GM19023 (cell line): ENCODE results near the gene FEZF2.

Experiments
- ATAC-seq: cut with Tn5 transposase; IDR thresholded peaks from one replicate; pipeline ENCODE4 v1.9.1; 2021; ENCODE audit warnings: mild to moderate bottlenecking, moderate library complexity; ENCODE audit not compliant: unreplicated experiment

Gene FEZF2

GRCh38 chr3:62373215-62373614, at the start of gene FEZF2:
Gene FEZF2, minus strand, starts transcription at chr3:62373550. Its CDS starts 682 bp downstream, at chr3:62372868.
- ATAC-seq: no peak

- no peak for ATAC-seq
These were observed 47.9 kb upstream of the FEZF2 start for GRCh38 chr3:62421207-62421606.

- ATAC-seq: no peak
These were observed 42.8 kb upstream of the FEZF2 start for GRCh38 chr3:62416144-62416543.

- no peak for ATAC-seq
These were observed 42.0 kb upstream of the FEZF2 start for GRCh38 chr3:62415312-62415801.

GRCh38 chr3:62414786-62415185, 41.4 kb upstream of the FEZF2 start:
- ATAC-seq: no peak

GRCh38 chr3:62413687-62414086, 40.3 kb upstream of the FEZF2 start:
- ATAC-seq: no peak

- no peak for ATAC-seq
These were observed 33.6 kb upstream of the FEZF2 start for GRCh38 chr3:62406945-62407344.

- no peak for ATAC-seq
These were observed 32.2 kb upstream of the FEZF2 start for GRCh38 chr3:62405566-62405965.

GRCh38 chr3:62405135-62405534, 31.8 kb upstream of the FEZF2 start:
- no peak for ATAC-seq

- ATAC-seq: no peak
These were observed 31.0 kb upstream of the FEZF2 start for GRCh38 chr3:62404321-62404720.

GRCh38 chr3:62403765-62404164, 30.4 kb upstream of the FEZF2 start:
- no peak for ATAC-seq

GRCh38 chr3:62392626-62393292, 19.4 kb upstream of the FEZF2 start:
- ATAC-seq: no peak

- ATAC-seq: no peak
These were observed 13.9 kb upstream of the FEZF2 start for GRCh38 chr3:62387251-62387650.

GRCh38 chr3:62379321-62379798, 6.0 kb upstream of the FEZF2 start:
- no peak for ATAC-seq

- ATAC-seq: no peak
These were observed 5.6 kb upstream of the FEZF2 start for GRCh38 chr3:62378921-62379320.

GRCh38 chr3:62378311-62378789, 5.0 kb upstream of the FEZF2 start:
- ATAC-seq: no peak

- ATAC-seq: no peak
These were observed 3.8 kb upstream of the FEZF2 start for GRCh38 chr3:62376906-62377877.

GRCh38 chr3:62376454-62376720, 3.0 kb upstream of the FEZF2 start:
- no peak for ATAC-seq

- ATAC-seq: no peak
These were observed 2.5 kb upstream of the FEZF2 start for GRCh38 chr3:62375655-62376453.

- no peak for ATAC-seq
These were observed 1.2 kb upstream of the FEZF2 start for GRCh38 chr3:62374341-62375218.
